ENCODE results near the gene CNTRL.

Gene CNTRL

DNA sequence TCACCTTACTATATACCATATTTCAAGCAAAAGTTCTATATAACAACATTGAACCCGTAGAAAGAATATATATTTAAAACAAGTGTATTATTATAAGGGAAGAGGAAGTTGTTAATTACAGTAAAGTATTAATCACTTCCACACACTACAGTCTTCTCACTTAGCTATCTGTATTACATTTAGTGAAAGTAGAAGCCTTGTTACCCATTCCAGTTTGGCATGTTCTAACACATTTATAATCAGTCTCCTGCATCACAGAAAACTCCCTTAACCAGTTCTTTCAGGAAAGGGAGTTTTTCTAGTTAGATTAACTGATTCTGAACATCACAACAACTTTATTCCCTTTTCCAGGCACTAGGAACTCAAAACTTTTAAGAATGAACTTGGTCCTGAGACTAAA, 120.0 kb downstream of the CNTRL start:
- Histone ChIP-seq H3K9ac (ENCODE audit: low read length in 5 of 5) (no peak overlapping the region), H3K27ac (ENCODE audit: low read depth, low read length) (no peak overlapping the region), H3K4me3 (ENCODE audit: low read depth in 1 of 5, low read length in 5 of 5) (no peak overlapping the region), H3K36me3 (ENCODE audit: control insufficient read depth in 5 of 5, insufficient read depth in 5 of 5, low read length in 5 of 5) (no peaks in the 10 kb centered on the region), H3K27me3 (ENCODE audit: control insufficient read depth in 5 of 5, insufficient read depth in 4 of 5, low read length in 5 of 5) (no peaks in the 10 kb centered on the region), H3K4me1 (ENCODE audit: control insufficient read depth in 5 of 5, insufficient read depth in 5 of 5, low read length in 5 of 5) (peaks cover 0 to 86% (median 63%) of the 10 kb centered on the region in 5 donors), H3K9me3 (ENCODE audit: control insufficient read depth in 5 of 5, low read length in 5 of 5) (no peaks in the 10 kb centered on the region)

DNA sequence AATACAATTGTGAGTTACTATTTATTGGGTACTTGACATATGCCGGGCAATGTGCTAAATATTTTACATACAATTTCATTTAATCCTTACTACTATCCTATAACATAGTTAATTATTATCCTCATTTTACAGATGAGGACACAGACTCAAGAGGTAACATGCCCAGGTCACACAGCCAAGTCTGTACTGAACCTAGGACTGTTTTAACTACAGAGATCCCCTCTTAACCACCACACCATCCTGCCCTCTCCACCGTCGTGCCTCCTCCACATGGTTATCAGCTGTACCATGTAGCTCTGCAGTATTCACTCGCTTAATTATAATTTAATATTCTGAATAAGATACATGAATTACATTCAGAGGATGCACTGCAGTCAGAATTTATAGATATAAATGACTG, 121.6 kb downstream of the CNTRL start:
- no peaks in the 10 kb centered on the region for H3K36me3 ChIP-seq (ENCODE audit: control insufficient read depth in 5 of 5, insufficient read depth in 5 of 5, low read length in 5 of 5)
- H3K4me3 ChIP-seq (ENCODE audit: low read depth in 1 of 5, low read length in 5 of 5) = no peak overlapping the region
- H3K9me3 ChIP-seq (ENCODE audit: control insufficient read depth in 5 of 5, low read length in 5 of 5) = no peaks in the 10 kb centered on the region
- H3K27ac ChIP-seq (ENCODE audit: low read depth, low read length) = no peak overlapping the region
- no peak overlapping the region for H3K9ac ChIP-seq (ENCODE audit: low read length in 5 of 5)
- peaks cover 0 to 84% (median 65%) of the 10 kb centered on the region in 5 donors for H3K4me1 ChIP-seq (ENCODE audit: control insufficient read depth in 5 of 5, insufficient read depth in 5 of 5, low read length in 5 of 5)
- no peaks in the 10 kb centered on the region for H3K27me3 ChIP-seq (ENCODE audit: control insufficient read depth in 5 of 5, insufficient read depth in 4 of 5, low read length in 5 of 5)

DNA sequence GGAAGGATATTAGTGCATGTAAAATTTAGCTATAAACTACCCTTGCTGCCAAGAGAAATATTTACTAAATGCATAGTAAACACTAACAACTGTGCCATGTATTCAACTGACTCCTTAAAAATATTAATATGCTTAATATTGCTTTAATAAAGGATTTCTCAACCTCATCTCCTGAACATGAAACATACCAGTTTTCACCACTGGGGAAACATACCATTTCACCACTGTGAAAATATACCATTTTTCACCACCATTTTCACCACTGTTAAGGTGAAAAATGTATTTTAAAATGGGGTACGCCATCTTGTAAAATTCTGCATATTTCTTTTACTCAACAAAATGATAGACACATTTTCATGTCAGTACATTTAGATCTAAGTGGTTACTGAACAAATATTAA, 122.4 kb downstream of the CNTRL start:
- H3K27ac ChIP-seq (ENCODE audit: low read depth, low read length) = no peak overlapping the region
- no peaks in the 10 kb centered on the region for H3K36me3 ChIP-seq (ENCODE audit: control insufficient read depth in 5 of 5, insufficient read depth in 5 of 5, low read length in 5 of 5)
- no peaks in the 10 kb centered on the region for H3K9me3 ChIP-seq (ENCODE audit: control insufficient read depth in 5 of 5, low read length in 5 of 5)
- H3K4me3 ChIP-seq (ENCODE audit: low read depth in 1 of 5, low read length in 5 of 5) = no peak overlapping the region
- H3K9ac ChIP-seq (ENCODE audit: low read length in 5 of 5) = no peak overlapping the region
- H3K4me1 ChIP-seq (ENCODE audit: control insufficient read depth in 5 of 5, insufficient read depth in 5 of 5, low read length in 5 of 5) = peaks cover 0 to 81% (median 66%) of the 10 kb centered on the region in 5 donors
- H3K27me3 ChIP-seq (ENCODE audit: control insufficient read depth in 5 of 5, insufficient read depth in 4 of 5, low read length in 5 of 5) = no peaks in the 10 kb centered on the region

DNA sequence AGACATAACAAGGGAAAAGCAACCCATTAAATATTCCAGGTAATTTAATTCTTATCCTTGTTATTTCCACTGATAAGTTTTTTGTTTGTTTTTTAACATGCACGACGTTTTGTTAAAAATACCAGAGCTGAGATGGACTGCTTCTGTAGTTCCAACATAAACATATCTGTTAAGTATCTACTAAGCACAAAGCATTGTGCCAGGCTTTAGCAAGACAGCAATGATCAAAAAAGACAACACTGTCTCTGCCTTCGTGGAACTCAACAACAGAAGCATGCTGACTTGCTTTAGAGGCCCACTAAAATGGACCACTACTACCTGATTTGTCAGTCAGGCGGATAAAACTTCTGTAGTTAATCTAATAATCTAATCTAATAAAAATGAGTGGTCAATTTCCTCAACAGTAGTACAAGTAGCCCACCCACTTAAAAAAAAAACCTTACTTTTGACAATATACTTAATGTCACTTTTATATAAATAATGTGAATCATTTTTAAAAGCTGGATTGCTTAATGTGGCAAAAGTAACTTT, 123.8 kb downstream of the CNTRL start:
- Histone ChIP-seq H3K9me3 (ENCODE audit: control insufficient read depth in 5 of 5, low read length in 5 of 5) (no peaks in the 10 kb centered on the region), H3K27ac (ENCODE audit: low read depth, low read length) (no peak overlapping the region), H3K4me1 (ENCODE audit: control insufficient read depth in 5 of 5, insufficient read depth in 5 of 5, low read length in 5 of 5) (peaks cover 0 to 73% (median 63%) of the 10 kb centered on the region in 5 donors), H3K9ac (ENCODE audit: low read length in 5 of 5) (peak overlapping the region in 3 of 5 donors; percentile 21 to 87 (median 39)), H3K27me3 (ENCODE audit: control insufficient read depth in 5 of 5, insufficient read depth in 4 of 5, low read length in 5 of 5) (no peaks in the 10 kb centered on the region), H3K4me3 (ENCODE audit: low read depth in 1 of 5, low read length in 5 of 5) (peak overlapping the region in 1 of 5 donors; percentile 30), H3K36me3 (ENCODE audit: control insufficient read depth in 5 of 5, insufficient read depth in 5 of 5, low read length in 5 of 5) (no peaks in the 10 kb centered on the region)

DNA sequence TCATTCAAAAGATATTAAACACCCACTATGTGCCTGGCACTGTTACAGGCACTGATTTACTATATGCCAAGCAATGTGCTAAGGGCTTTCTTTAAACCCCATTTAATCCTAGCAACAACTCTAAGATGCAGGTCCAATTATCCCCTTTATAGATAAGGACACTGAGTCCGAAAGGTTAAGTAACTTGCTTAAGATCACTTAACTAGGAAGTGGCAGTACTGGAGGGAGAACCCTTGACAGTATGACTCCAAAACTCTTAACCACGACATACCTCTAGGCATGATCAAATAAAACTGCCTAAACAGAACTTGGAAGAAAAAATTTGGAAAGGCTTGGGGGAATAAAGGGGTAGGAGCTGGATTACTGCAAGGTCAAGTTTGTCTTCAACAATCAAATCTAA, 125.2 kb downstream of the CNTRL start:
- Histone ChIP-seq H3K27ac (ENCODE audit: low read depth, low read length) (peak overlapping the region; percentile 82), H3K9ac (ENCODE audit: low read length in 5 of 5) (peak overlapping the region; percentile 28 to 93 (median 84)), H3K4me1 (ENCODE audit: control insufficient read depth in 5 of 5, insufficient read depth in 5 of 5, low read length in 5 of 5) (peaks cover 0 to 66% (median 59%) of the 10 kb centered on the region in 5 donors), H3K9me3 (ENCODE audit: control insufficient read depth in 5 of 5, low read length in 5 of 5) (no peaks in the 10 kb centered on the region), H3K36me3 (ENCODE audit: control insufficient read depth in 5 of 5, insufficient read depth in 5 of 5, low read length in 5 of 5) (no peaks in the 10 kb centered on the region), H3K27me3 (ENCODE audit: control insufficient read depth in 5 of 5, insufficient read depth in 4 of 5, low read length in 5 of 5) (no peaks in the 10 kb centered on the region), H3K4me3 (ENCODE audit: low read depth in 1 of 5, low read length in 5 of 5) (peak overlapping the region; percentile 83 to 95 (median 86))

DNA sequence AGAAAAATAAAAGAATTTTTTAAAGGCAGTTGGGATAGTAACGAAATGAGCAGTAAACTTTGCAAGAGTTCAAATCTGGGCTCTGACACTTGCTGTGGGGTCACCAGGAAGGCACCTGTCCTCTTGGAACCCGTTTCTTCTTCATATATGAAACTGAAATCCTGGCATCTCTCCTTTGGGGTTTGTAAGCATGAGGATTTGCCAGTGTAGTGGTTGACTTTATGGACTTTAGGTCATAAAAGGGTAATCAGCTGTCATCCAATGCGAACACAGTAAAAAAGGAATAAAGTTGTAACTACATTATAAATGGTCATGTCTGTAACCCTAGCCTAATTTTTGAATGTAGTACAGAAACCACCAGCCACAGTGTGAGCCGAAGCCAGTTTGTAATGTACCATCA, 125.6 kb downstream of the CNTRL start:
- Histone ChIP-seq H3K27me3 (ENCODE audit: control insufficient read depth in 5 of 5, insufficient read depth in 4 of 5, low read length in 5 of 5) (no peaks in the 10 kb centered on the region), H3K27ac (ENCODE audit: low read depth, low read length) (peak overlapping the region; percentile 82), H3K4me3 (ENCODE audit: low read depth in 1 of 5, low read length in 5 of 5) (peak overlapping the region; percentile 83 to 95 (median 86)), H3K4me1 (ENCODE audit: control insufficient read depth in 5 of 5, insufficient read depth in 5 of 5, low read length in 5 of 5) (peaks cover 0 to 62% (median 59%) of the 10 kb centered on the region in 5 donors), H3K9ac (ENCODE audit: low read length in 5 of 5) (peak overlapping the region in 4 of 5 donors; percentile 81 to 93 (median 86)), H3K9me3 (ENCODE audit: control insufficient read depth in 5 of 5, low read length in 5 of 5) (no peaks in the 10 kb centered on the region), H3K36me3 (ENCODE audit: control insufficient read depth in 5 of 5, insufficient read depth in 5 of 5, low read length in 5 of 5) (no peaks in the 10 kb centered on the region)

DNA sequence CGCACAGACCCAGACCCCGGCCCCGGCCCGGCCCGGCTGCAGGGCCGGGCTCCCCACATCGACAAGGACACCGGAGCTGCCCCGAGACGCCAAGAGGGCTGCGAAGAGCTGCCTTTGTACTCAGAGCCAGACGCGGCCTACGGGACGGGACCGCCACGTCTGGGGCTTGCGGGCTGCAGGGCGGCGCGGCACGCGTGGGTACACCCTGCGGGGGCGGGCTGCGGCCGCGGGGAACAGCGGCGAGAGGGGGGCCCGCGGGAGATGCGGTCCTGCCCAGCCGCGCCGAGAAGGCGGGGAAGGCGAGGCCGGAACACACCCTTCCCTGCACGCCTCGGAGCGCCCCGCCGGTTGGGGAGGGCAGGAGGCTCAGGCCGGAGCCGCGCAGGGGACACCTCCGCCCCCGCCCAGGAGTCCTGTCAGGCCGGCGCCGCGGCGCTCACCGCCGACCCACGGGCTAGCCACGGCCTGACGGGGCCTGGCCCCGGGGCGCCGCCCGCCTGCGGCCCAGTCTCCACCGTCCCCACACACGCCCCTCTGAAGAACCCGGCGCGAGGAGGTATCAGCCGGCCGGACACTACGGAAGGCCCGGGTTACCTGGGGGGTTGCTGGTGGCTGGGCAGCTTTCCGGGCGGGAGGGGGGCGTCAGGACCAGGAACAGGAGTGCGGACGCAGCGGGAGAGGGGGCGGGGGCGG, 126.4 kb downstream of the CNTRL start:
- Histone ChIP-seq H3K9me3 (ENCODE audit: control insufficient read depth in 5 of 5, low read length in 5 of 5) (no peaks in the 10 kb centered on the region), H3K27me3 (ENCODE audit: control insufficient read depth in 5 of 5, insufficient read depth in 4 of 5, low read length in 5 of 5) (no peaks in the 10 kb centered on the region), H3K27ac (ENCODE audit: low read depth, low read length) (peak overlapping the region; percentile 82), H3K9ac (ENCODE audit: low read length in 5 of 5) (peak overlapping the region in 4 of 5 donors; percentile 81 to 93 (median 86)), H3K4me1 (ENCODE audit: control insufficient read depth in 5 of 5, insufficient read depth in 5 of 5, low read length in 5 of 5) (peaks cover 0 to 54% (median 52%) of the 10 kb centered on the region in 5 donors), H3K36me3 (ENCODE audit: control insufficient read depth in 5 of 5, insufficient read depth in 5 of 5, low read length in 5 of 5) (no peaks in the 10 kb centered on the region), H3K4me3 (ENCODE audit: low read depth in 1 of 5, low read length in 5 of 5) (peak overlapping the region; percentile 83 to 95 (median 86))

DNA sequence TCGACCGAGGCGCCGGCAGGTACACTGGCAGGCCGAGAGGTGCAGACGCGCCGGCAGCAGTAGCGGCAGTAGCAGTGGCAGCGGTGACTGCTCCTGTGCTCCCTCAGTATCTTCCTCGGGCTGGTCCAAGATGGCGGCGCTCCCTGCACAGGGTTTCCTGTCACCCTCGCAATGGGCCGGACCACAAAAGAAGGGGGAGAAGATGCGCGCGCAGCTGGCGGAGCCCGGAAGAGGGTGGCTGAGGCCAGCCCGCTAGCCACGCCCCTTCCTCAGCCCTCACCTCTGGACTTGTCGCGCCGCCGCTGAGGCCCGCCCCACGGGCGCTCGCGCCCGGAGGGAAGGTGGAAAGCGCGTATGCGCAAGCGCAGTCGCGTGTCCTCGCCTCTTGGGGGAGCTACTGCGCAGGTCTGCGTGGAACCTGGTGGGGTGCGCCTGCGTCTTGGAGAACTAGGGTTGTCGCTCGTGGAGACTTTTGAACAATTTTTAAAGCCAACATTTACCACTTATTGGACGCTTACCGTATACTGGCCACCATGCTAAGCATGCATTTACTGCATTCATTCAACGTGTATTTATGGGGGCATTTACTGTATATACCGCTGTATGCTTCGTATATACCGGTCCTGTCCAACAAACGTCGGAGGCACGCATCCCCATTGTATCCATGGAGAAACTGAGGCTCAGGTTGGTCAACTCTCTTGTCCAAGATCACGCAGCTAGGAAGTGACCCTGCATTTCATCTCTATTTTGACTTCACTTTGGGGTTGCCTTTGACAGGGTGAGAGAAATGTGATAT, 127.2 kb downstream of the CNTRL start, which contains the start of gene RAB14:
Gene RAB14, minus strand, starts transcription at position 132 of the 796 bp plus-strand sequence. CDS start 8,457 bp downstream, outside the sequence.
- no peaks in the 10 kb centered on the region for H3K36me3 ChIP-seq (ENCODE audit: control insufficient read depth in 5 of 5, insufficient read depth in 5 of 5, low read length in 5 of 5)
- H3K4me1 ChIP-seq (ENCODE audit: control insufficient read depth in 5 of 5, insufficient read depth in 5 of 5, low read length in 5 of 5) = peaks cover 0 to 47% (median 45%) of the 10 kb centered on the region in 5 donors
- no peaks in the 10 kb centered on the region for H3K9me3 ChIP-seq (ENCODE audit: control insufficient read depth in 5 of 5, low read length in 5 of 5)
- peak within 1 kb of the TSS; percentile 83 to 99 (median 93) for H3K4me3 ChIP-seq (ENCODE audit: low read depth in 1 of 5, low read length in 5 of 5)
- H3K27me3 ChIP-seq (ENCODE audit: control insufficient read depth in 5 of 5, insufficient read depth in 4 of 5, low read length in 5 of 5) = no peaks in the 10 kb centered on the region
- peak within 1 kb of the TSS; percentile 82 for H3K27ac ChIP-seq (ENCODE audit: low read depth, low read length)
- H3K9ac ChIP-seq (ENCODE audit: low read length in 5 of 5) = peak within 1 kb of the TSS in 4 of 5 donors; percentile 81 to 93 (median 86)

DNA sequence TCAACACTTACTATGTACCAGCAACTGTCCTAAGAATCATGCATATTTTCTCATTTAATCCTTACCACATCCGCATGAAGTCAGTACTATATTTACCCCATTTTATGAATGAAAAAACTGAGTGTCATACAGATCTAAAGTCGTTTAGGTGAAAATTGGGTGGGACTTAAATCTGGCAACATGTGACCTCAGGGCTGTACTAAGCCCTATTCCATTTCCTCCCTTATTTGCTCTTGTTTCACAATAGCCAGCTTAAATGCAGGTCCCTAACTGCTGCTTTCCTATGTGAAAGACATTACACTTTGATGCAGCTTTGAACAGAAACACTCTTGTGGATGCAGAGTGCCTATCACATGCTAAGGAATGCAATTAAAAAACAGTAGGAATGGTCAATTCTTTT, 129.4 kb downstream of the CNTRL start:
- Histone ChIP-seq H3K9me3 (ENCODE audit: control insufficient read depth in 5 of 5, low read length in 5 of 5) (no peaks in the 10 kb centered on the region), H3K4me3 (ENCODE audit: low read depth in 1 of 5, low read length in 5 of 5) (no peak overlapping the region), H3K4me1 (ENCODE audit: control insufficient read depth in 5 of 5, insufficient read depth in 5 of 5, low read length in 5 of 5) (peaks cover 0 to 25% (median 24%) of the 10 kb centered on the region in 5 donors), H3K27me3 (ENCODE audit: control insufficient read depth in 5 of 5, insufficient read depth in 4 of 5, low read length in 5 of 5) (no peaks in the 10 kb centered on the region), H3K36me3 (ENCODE audit: control insufficient read depth in 5 of 5, insufficient read depth in 5 of 5, low read length in 5 of 5) (no peaks in the 10 kb centered on the region), H3K27ac (ENCODE audit: low read depth, low read length) (no peak overlapping the region), H3K9ac (ENCODE audit: low read length in 5 of 5) (no peak overlapping the region)

DNA sequence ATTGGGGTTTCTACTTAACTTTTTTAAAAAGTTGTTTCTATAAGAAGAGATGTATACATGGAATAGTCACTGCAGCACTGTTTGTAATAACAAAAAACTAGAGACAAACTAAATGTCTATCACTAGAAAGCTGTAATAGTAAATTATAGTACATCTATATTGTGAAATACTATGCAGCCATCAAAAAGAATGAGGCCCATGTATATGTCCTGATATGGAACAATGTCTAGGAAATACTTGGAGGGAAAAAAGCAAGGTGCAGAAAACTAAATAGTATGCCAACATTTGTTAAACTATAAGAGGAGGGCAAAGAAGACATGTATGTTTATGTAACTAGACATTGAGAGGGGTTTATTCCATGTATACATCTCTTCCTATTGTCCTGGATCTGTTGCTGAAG, 129.9 kb downstream of the CNTRL start:
- H3K27me3 ChIP-seq (ENCODE audit: control insufficient read depth in 5 of 5, insufficient read depth in 4 of 5, low read length in 5 of 5) = no peaks in the 10 kb centered on the region
- H3K27ac ChIP-seq (ENCODE audit: low read depth, low read length) = no peak overlapping the region
- peaks cover 0 to 20% (median 19%) of the 10 kb centered on the region in 5 donors for H3K4me1 ChIP-seq (ENCODE audit: control insufficient read depth in 5 of 5, insufficient read depth in 5 of 5, low read length in 5 of 5)
- no peak overlapping the region for H3K9ac ChIP-seq (ENCODE audit: low read length in 5 of 5)
- H3K36me3 ChIP-seq (ENCODE audit: control insufficient read depth in 5 of 5, insufficient read depth in 5 of 5, low read length in 5 of 5) = no peaks in the 10 kb centered on the region
- no peak overlapping the region for H3K4me3 ChIP-seq (ENCODE audit: low read depth in 1 of 5, low read length in 5 of 5)
- no peaks in the 10 kb centered on the region for H3K9me3 ChIP-seq (ENCODE audit: control insufficient read depth in 5 of 5, low read length in 5 of 5)
